ENCODE results near the gene PCNX3. TPM values are rescaled to one million over a fixed set of nuclear protein-coding genes. Genes with fewer than 3 reads are reported as not detected.
A peak's percentile ranks its signal among the peaks of the same experiment; 100 is the strongest.

The PCNX3 gene
- total RNA-seq, 4 donors from 2014 or later, result 38.5 to 59.3 (median 43.6) TPM

GRCh38 chr11:65574811-65575567 lies 40.6 kb upstream of the PCNX3 start:
- peak overlapping the region; percentile 94 for H3K4me3 ChIP-seq
- peak overlapping the region; percentile 89 for H3K27ac ChIP-seq
- H3K27me3 ChIP-seq, result no peaks in the 10 kb centered on the region
- 18% methylated on average over 13 of the region's 28 CpGs for WGBS
- H3K36me3 ChIP-seq, result peaks cover 12% of the 10 kb centered on the region
- peaks cover 74% of the 10 kb centered on the region for H3K4me1 ChIP-seq
- no peaks in the 10 kb centered on the region for H3K9me3 ChIP-seq
- TF ChIP-seq POLR2AphosphoS5 (IDR thresholded peaks at IDR 0.05) (no peak), CTCF (IDR thresholded peaks at IDR 0.05) (no peak), EP300 (IDR thresholded peaks at IDR 0.05) (no peak)
- DNase-seq (ENCODE audit: low spot score in 2 of 2), result no peak

- H3K27me3 ChIP-seq, result no peaks in the 10 kb centered on the region
- peaks cover 74% of the 10 kb centered on the region for H3K4me1 ChIP-seq
- no peak for DNase-seq (ENCODE audit: low spot score in 2 of 2)
- TF ChIP-seq POLR2AphosphoS5 (IDR thresholded peaks at IDR 0.05), result no peak
- no peak for TF ChIP-seq EP300 (IDR thresholded peaks at IDR 0.05)
- TF ChIP-seq POLR2A (IDR thresholded peaks at IDR 0.05), result no peak
- no peak for TF ChIP-seq CTCF (IDR thresholded peaks at IDR 0.05)
- H3K36me3 ChIP-seq, result peaks cover 19% of the 10 kb centered on the region
- no peaks in the 10 kb centered on the region for H3K9me3 ChIP-seq
- peak within 1 kb of the TSS; percentile 94 for H3K4me3 ChIP-seq
- H3K27ac ChIP-seq, result peak within 1 kb of the TSS; percentile 89
- 3% methylated on average over 6 of the region's 69 CpGs for WGBS
These were observed 39.9 kb upstream of the PCNX3 start, which contains the start of gene EHBP1L1 for GRCh38 chr11:65575568-65576231. Gene EHBP1L1 (plus strand): TSS chr11:65576053. CDS start chr11:65576303, 250 bp downstream.

GRCh38 chr11:65576232-65576866 lies 39.2 kb upstream of the PCNX3 start:
- 5% methylated on average over 20 of the region's 26 CpGs for WGBS
- H3K4me1 ChIP-seq, result peaks cover 70% of the 10 kb centered on the region
- H3K36me3 ChIP-seq, result peaks cover 26% of the 10 kb centered on the region
- H3K27ac ChIP-seq, result peak overlapping the region; percentile 89
- H3K4me3 ChIP-seq, result peak overlapping the region; percentile 94
- no peaks in the 10 kb centered on the region for H3K27me3 ChIP-seq
- TF ChIP-seq POLR2AphosphoS5 (IDR thresholded peaks at IDR 0.05), result no peak
- TF ChIP-seq CTCF (IDR thresholded peaks at IDR 0.05), result no peak
- TF ChIP-seq EP300 (IDR thresholded peaks at IDR 0.05), result no peak
- no peak for TF ChIP-seq POLR2A (IDR thresholded peaks at IDR 0.05)
- DNase-seq (ENCODE audit: low spot score in 2 of 2), result no peak
- H3K9me3 ChIP-seq, result no peaks in the 10 kb centered on the region

- Histone ChIP-seq H3K27ac (peak overlapping the region; percentile 89), H3K36me3 (peaks cover 30% of the 10 kb centered on the region), H3K4me1 (peaks cover 63% of the 10 kb centered on the region), H3K9me3 (no peaks in the 10 kb centered on the region), H3K4me3 (peak overlapping the region; percentile 94), H3K27me3 (no peaks in the 10 kb centered on the region)
- TF ChIP-seq POLR2A (IDR thresholded peaks at IDR 0.05) (no peak), CTCF (IDR thresholded peaks at IDR 0.05) (no peak)
- WGBS, result 24% methylated on average over 8 of the region's 18 CpGs
- DNase-seq (ENCODE audit: low spot score in 2 of 2), result no peak
These were observed 38.5 kb upstream of the PCNX3 start for GRCh38 chr11:65576867-65577755.
